ENCODE measurements around the gene TOLLIP.

The TOLLIP gene

DNA sequence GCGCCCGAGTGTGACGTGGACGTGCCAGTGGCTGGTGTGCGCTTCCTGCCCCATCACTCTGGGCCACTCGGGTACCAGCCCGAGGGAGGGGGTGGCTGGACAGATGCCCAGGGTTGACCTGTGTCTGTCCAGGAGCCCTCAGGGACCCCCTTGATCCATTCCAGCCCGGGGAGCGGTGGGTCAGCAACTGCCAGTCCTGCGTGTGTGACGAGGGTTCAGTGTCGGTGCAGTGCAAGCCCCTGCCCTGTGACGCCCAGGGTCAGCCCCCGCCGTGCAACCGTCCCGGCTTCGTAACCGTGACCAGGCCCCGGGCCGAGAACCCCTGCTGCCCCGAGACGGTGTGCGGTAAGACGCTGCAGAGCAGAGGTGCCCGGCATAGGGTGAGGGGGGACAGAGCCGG, 52.1 kb downstream of the TOLLIP start:
- H3K4me3 ChIP-seq (replicated peaks; ENCODE audit: insufficient read depth, low read length): no peak overlapping the region
- DNase-seq (ENCODE audit: low read depth in 1 of 2, low spot score in 1 of 2): no peak
- TF ChIP-seq GABPA (IDR thresholded peaks at IDR 0.05; ENCODE audit: low read depth) (no peak), REST (IDR thresholded peaks at IDR 0.05; ENCODE audit: insufficient replicate concordance, low read depth) (no peak), SPI1 (IDR thresholded peaks at IDR 0.05; ENCODE audit: borderline replicate concordance, low read depth) (no peak)
- no peak overlapping the region for H3K27ac ChIP-seq (replicated peaks)
- H3K27me3 ChIP-seq (ENCODE audit: insufficient read depth, poor library complexity, severe bottlenecking): no peaks in the 10 kb centered on the region

- no peak overlapping the region for H3K4me3 ChIP-seq (replicated peaks; ENCODE audit: insufficient read depth, low read length)
- H3K27ac ChIP-seq (replicated peaks): no peak overlapping the region
- H3K27me3 ChIP-seq (ENCODE audit: insufficient read depth, poor library complexity, severe bottlenecking): no peaks in the 10 kb centered on the region
- DNase-seq (ENCODE audit: low read depth in 1 of 2, low spot score in 1 of 2): no peak
- TF ChIP-seq, protein P1, sequence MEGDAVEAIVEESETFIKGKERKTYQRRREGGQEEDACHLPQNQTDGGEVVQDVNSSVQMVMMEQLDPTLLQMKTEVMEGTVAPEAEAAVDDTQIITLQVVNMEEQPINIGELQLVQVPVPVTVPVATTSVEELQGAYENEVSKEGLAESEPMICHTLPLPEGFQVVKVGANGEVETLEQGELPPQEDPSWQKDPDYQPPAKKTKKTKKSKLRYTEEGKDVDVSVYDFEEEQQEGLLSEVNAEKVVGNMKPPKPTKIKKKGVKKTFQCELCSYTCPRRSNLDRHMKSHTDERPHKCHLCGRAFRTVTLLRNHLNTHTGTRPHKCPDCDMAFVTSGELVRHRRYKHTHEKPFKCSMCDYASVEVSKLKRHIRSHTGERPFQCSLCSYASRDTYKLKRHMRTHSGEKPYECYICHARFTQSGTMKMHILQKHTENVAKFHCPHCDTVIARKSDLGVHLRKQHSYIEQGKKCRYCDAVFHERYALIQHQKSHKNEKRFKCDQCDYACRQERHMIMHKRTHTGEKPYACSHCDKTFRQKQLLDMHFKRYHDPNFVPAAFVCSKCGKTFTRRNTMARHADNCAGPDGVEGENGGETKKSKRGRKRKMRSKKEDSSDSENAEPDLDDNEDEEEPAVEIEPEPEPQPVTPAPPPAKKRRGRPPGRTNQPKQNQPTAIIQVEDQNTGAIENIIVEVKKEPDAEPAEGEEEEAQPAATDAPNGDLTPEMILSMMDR (IDR thresholded peaks at IDR 0.05; ENCODE audit: insufficient read depth, low read length): no peak
- TF ChIP-seq GABPA (IDR thresholded peaks at IDR 0.05; ENCODE audit: low read depth) (no peak), REST (IDR thresholded peaks at IDR 0.05; ENCODE audit: insufficient replicate concordance, low read depth) (no peak), SPI1 (IDR thresholded peaks at IDR 0.05; ENCODE audit: borderline replicate concordance, low read depth) (no peak), POLR2AphosphoS5 (IDR thresholded peaks at IDR 0.05; ENCODE audit: low read depth) (no peak)
These were observed 53.0 kb downstream of the TOLLIP start for GRCh38 chr11:1256257-1257045.

DNA sequence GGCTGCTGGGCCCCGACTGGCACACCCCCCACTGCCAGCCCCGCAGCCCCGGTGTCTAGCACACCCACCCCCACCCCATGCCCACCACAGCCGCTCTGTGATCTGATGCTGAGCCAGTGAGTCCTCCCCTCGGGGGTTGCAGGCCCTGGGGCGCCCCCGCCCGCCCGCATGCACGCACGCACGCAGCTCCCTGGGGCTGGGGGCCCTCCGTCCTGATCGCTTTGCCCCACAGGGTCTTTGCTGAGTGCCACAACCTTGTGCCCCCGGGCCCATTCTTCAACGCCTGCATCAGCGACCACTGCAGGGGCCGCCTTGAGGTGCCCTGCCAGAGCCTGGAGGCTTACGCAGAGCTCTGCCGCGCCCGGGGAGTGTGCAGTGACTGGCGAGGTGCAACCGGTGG, 54.3 kb downstream of the TOLLIP start:
- Histone ChIP-seq H3K27me3 (ENCODE audit: insufficient read depth, poor library complexity, severe bottlenecking) (no peaks in the 10 kb centered on the region), H3K4me3 (replicated peaks; ENCODE audit: insufficient read depth, low read length) (no peak overlapping the region), H3K27ac (replicated peaks) (no peak overlapping the region)
- DNase-seq (ENCODE audit: low read depth in 1 of 2, low spot score in 1 of 2): no peak
- TF ChIP-seq SPI1 (IDR thresholded peaks at IDR 0.05; ENCODE audit: borderline replicate concordance, low read depth) (no peak), REST (IDR thresholded peaks at IDR 0.05; ENCODE audit: insufficient replicate concordance, low read depth) (no peak), GABPA (IDR thresholded peaks at IDR 0.05; ENCODE audit: low read depth) (no peak), POLR2AphosphoS5 (IDR thresholded peaks at IDR 0.05; ENCODE audit: low read depth) (no peak)

DNA sequence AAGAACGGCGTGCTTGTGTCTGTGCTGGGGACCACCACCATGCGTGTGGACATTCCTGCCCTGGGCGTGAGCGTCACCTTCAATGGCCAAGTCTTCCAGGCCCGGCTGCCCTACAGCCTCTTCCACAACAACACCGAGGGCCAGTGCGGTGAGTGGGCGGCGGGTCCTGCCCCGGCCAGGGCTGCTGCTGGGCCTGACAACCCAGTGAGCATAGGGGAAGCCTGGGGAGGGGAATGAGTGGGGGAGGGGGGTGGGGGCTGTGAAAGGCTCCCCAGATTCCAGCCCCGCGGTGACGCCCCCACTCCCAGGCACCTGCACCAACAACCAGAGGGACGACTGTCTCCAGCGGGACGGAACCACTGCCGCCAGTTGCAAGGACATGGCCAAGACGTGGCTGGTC, 54.7 kb downstream of the TOLLIP start:
- no peak for DNase-seq (ENCODE audit: low read depth in 1 of 2, low spot score in 1 of 2)
- TF ChIP-seq SPI1 (IDR thresholded peaks at IDR 0.05; ENCODE audit: borderline replicate concordance, low read depth) (no peak), POLR2AphosphoS5 (IDR thresholded peaks at IDR 0.05; ENCODE audit: low read depth) (no peak), REST (IDR thresholded peaks at IDR 0.05; ENCODE audit: insufficient replicate concordance, low read depth) (no peak)
- TF ChIP-seq, protein P1 (IDR thresholded peaks at IDR 0.05; ENCODE audit: insufficient read depth, low read length): no peak
- H3K27me3 ChIP-seq (ENCODE audit: insufficient read depth, poor library complexity, severe bottlenecking): no peaks in the 10 kb centered on the region
- H3K27ac ChIP-seq (replicated peaks): no peak overlapping the region
- no peak overlapping the region for H3K4me3 ChIP-seq (replicated peaks; ENCODE audit: insufficient read depth, low read length)
